Measurements from ENCODE around the gene RNF217.

Gene RNF217

DNA sequence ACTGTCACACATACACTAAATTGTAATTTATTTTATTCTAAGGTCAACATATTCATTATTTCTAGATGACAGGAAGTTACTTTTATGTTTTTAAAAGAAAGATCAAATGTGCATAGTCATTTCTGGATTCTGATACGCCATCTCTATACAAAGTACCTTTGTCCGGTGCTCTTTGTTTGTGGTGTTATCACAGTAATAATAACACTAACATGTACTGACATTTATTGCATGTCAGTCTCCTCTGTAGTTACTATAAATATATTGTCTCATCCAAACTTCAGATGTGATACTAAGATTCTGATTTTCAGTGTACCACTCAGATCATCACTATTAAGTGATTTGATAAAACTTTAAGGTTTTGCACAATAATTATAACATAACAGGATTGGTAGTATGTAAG is 101.1 kb downstream of the RNF217 start:
- ATAC-seq = no peak
- TF ChIP-seq TOX (CRISPR knock-in tag; IDR thresholded peaks at IDR 0.05; ENCODE audit: borderline replicate concordance) (no peak), ESRRG (CRISPR knock-in tag; IDR thresholded peaks at IDR 0.05) (no peak), OSR1 (CRISPR knock-in tag; IDR thresholded peaks at IDR 0.05) (no peak), ARNTL (CRISPR knock-in tag; IDR thresholded peaks at IDR 0.05; ENCODE audit: borderline replicate concordance, low read depth) (no peak), ZC3H10 (CRISPR knock-in tag; IDR thresholded peaks at IDR 0.05) (no peak), ZNF8 (CRISPR knock-in tag; IDR thresholded peaks at IDR 0.05) (no peak), PATZ1 (CRISPR knock-in tag; IDR thresholded peaks at IDR 0.05; ENCODE audit: borderline replicate concordance) (no peak), BACH2 (CRISPR knock-in tag; IDR thresholded peaks at IDR 0.05; ENCODE audit: borderline replicate concordance) (no peak), SNAI2 (CRISPR knock-in tag; IDR thresholded peaks at IDR 0.05) (no peak), PPARA (CRISPR knock-in tag; IDR thresholded peaks at IDR 0.05; ENCODE audit: borderline replicate concordance) (no peak)
- TF ChIP-seq, protein P1, sequence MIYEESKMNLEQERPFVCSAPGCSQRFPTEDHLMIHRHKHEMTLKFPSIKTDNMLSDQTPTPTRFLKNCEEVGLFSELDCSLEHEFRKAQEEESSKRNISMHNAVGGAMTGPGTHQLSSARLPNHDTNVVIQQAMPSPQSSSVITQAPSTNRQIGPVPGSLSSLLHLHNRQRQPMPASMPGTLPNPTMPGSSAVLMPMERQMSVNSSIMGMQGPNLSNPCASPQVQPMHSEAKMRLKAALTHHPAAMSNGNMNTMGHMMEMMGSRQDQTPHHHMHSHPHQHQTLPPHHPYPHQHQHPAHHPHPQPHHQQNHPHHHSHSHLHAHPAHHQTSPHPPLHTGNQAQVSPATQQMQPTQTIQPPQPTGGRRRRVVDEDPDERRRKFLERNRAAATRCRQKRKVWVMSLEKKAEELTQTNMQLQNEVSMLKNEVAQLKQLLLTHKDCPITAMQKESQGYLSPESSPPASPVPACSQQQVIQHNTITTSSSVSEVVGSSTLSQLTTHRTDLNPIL (CRISPR knock-in tag; IDR thresholded peaks at IDR 0.05; ENCODE audit: low read depth) = no peak

- ATAC-seq = no peak
These were observed 103.9 kb downstream of the RNF217 start for GRCh38 chr6:125066140-125066539.

GRCh38 chr6:125066964-125067363 is 104.7 kb downstream of the RNF217 start:
- ATAC-seq = no peak
- no peak for TF ChIP-seq ISL1 (CRISPR knock-in tag; IDR thresholded peaks at IDR 0.05)
- TF ChIP-seq CSDC2 (CRISPR knock-in tag; IDR thresholded peaks at IDR 0.05) = no peak
- TF ChIP-seq ARNTL (CRISPR knock-in tag; IDR thresholded peaks at IDR 0.05; ENCODE audit: borderline replicate concordance, low read depth) = no peak
- TF ChIP-seq OSR1 (CRISPR knock-in tag; IDR thresholded peaks at IDR 0.05) = no peak
- no peak for TF ChIP-seq PATZ1 (CRISPR knock-in tag; IDR thresholded peaks at IDR 0.05; ENCODE audit: borderline replicate concordance)

More at GRCh38 chr6:125066140-125066539, 103.9 kb downstream of the RNF217 start:
- TF ChIP-seq CSDC2 (CRISPR knock-in tag; IDR thresholded peaks at IDR 0.05) (no peak), PATZ1 (CRISPR knock-in tag; IDR thresholded peaks at IDR 0.05; ENCODE audit: borderline replicate concordance) (no peak), ZNF8 (CRISPR knock-in tag; IDR thresholded peaks at IDR 0.05) (no peak), TOX (CRISPR knock-in tag; IDR thresholded peaks at IDR 0.05; ENCODE audit: borderline replicate concordance) (no peak), ESRRG (CRISPR knock-in tag; IDR thresholded peaks at IDR 0.05) (no peak), ISL1 (CRISPR knock-in tag; IDR thresholded peaks at IDR 0.05) (no peak), ZFP3 (CRISPR knock-in tag; IDR thresholded peaks at IDR 0.05) (no peak), ARNTL (CRISPR knock-in tag; IDR thresholded peaks at IDR 0.05; ENCODE audit: borderline replicate concordance, low read depth) (no peak), RARB (CRISPR knock-in tag; IDR thresholded peaks at IDR 0.05) (no peak), ZNF70 (CRISPR knock-in tag; IDR thresholded peaks at IDR 0.05) (no peak), SNAI2 (CRISPR knock-in tag; IDR thresholded peaks at IDR 0.05) (no peak), ZC3H10 (CRISPR knock-in tag; IDR thresholded peaks at IDR 0.05) (no peak), ZFP30 (CRISPR knock-in tag; IDR thresholded peaks at IDR 0.05) (no peak), PPARA (CRISPR knock-in tag; IDR thresholded peaks at IDR 0.05; ENCODE audit: borderline replicate concordance) (no peak), POU6F1 (CRISPR knock-in tag; IDR thresholded peaks at IDR 0.05; ENCODE audit: borderline replicate concordance, low read depth) (no peak)
- TF ChIP-seq, protein P2, sequence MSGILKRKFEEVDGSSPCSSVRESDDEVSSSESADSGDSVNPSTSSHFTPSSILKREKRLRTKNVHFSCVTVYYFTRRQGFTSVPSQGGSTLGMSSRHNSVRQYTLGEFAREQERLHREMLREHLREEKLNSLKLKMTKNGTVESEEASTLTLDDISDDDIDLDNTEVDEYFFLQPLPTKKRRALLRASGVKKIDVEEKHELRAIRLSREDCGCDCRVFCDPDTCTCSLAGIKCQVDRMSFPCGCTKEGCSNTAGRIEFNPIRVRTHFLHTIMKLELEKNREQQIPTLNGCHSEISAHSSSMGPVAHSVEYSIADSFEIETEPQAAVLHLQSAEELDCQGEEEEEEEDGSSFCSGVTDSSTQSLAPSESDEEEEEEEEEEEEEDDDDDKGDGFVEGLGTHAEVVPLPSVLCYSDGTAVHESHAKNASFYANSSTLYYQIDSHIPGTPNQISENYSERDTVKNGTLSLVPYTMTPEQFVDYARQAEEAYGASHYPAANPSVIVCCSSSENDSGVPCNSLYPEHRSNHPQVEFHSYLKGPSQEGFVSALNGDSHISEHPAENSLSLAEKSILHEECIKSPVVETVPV (CRISPR knock-in tag; IDR thresholded peaks at IDR 0.05) = no peak

Measured in SK-N-SH treated with all-trans-retinoic acid at 6 μM for 48 hours (cell line).